Karpas-422 (cell line): ENCODE results near the gene MAB21L2. TPM values are rescaled to one million over a fixed set of nuclear protein-coding genes. Genes with fewer than 3 reads are reported as not detected.
"Not testable (repeated sequence)": the region's sequence is repeated elsewhere in the genome, so short reads cannot be mapped to it uniquely, and the experiment has no call there.

Source experiments
- DNase-seq: peaks from one replicate; pipeline ENCODE4 v3.0.0-alpha.2; 2015
- H2AFZ ChIP-seq: fragments of 200-600 bp; sonication (generic); 2 replicates; pipeline ENCODE4 v1.6.1; 2014; ENCODE audit warnings: antibody characterized with exemption, low read length, mixed read lengths
- H3K27ac ChIP-seq: fragments of 200-600 bp; sonication (generic); 2 replicates; pipeline ENCODE4 v1.5.1; 2014; ENCODE audit warnings: mild to moderate bottlenecking, low read length, moderate library complexity
- H3K27me3 ChIP-seq: fragments of 200-600 bp; sonication (generic); 2 replicates; pipeline ENCODE4 v1.6.1; 2014; ENCODE audit warnings: low read length, mixed read lengths
- H3K36me3 ChIP-seq: fragments of 200-600 bp; sonication (generic); 2 replicates; pipeline ENCODE4 v1.6.1; 2014; ENCODE audit warnings: low read length, mixed read lengths; ENCODE audit not compliant: insufficient read depth
- H3K4me1 ChIP-seq: fragments of 200-600 bp; sonication (generic); 2 replicates; pipeline ENCODE4 v1.6.1; 2014; ENCODE audit warnings: mild to moderate bottlenecking, low read length, mixed read lengths
- H3K4me2 ChIP-seq: fragments of 200-600 bp; sonication (generic); 2 replicates; pipeline ENCODE4 v1.6.1; 2014; ENCODE audit warnings: low read length, low read depth, mild to moderate bottlenecking; ENCODE audit not compliant: poor library complexity, severe bottlenecking
- H3K4me3 ChIP-seq: fragments of 200-600 bp; sonication (generic); 2 replicates; pipeline ENCODE4 v1.5.1; 2014; ENCODE audit warnings: mild to moderate bottlenecking, antibody characterized with exemption, low read length, mixed read lengths
- H3K79me2 ChIP-seq: fragments of 200-600 bp; sonication (generic); 2 replicates; pipeline ENCODE4 v1.6.1; 2014; ENCODE audit warnings: mild to moderate bottlenecking, low read length, mixed read lengths
- H3K9ac ChIP-seq: fragments of 200-600 bp; sonication (generic); 2 replicates; pipeline ENCODE4 v1.6.0; 2014; ENCODE audit warnings: low read length
- H3K9me2 ChIP-seq: fragments of 200-600 bp; sonication (generic), shearing (Covaris generic); replicated peaks from 2 replicates; pipeline ENCODE4 v1.6.0; 2014; ENCODE audit warnings: mild to moderate bottlenecking, low read length, moderate library complexity; ENCODE audit not compliant: insufficient read depth
- H3K9me3 ChIP-seq: fragments of 300-700, 200-600 bp; sonication (generic); 2 replicates; pipeline ENCODE4 v1.6.1; 2014; ENCODE audit warnings: low read length, mixed read lengths
- H4K20me1 ChIP-seq: fragments of 200-600 bp; sonication (generic); 2 replicates; pipeline ENCODE4 v1.6.1; 2014; ENCODE audit warnings: mild to moderate bottlenecking, antibody characterized with exemption, low read length, low read depth; ENCODE audit not compliant: insufficient read depth
- total RNA-seq: library from RNA; depleted of rRNA; stranded (reverse); fragments of >200 nt; shearing (Covaris generic); gene quantifications from 2 replicates; pipeline ENCODE4 v1.2.3, GENCODE V29; 2014; ENCODE audit warnings: low replicate concordance; rRNA removed

The MAB21L2 gene
- not detected in 2 replicates for total RNA-seq

GRCh38 chr4:150582146-150582872, at the start of gene MAB21L2:
Gene MAB21L2 (plus strand): TSS chr4:150582151. CDS start chr4:150583030, 879 bp downstream.
- Histone ChIP-seq H3K9me2 (no peaks in the 10 kb centered on the region), H3K27me3 (no peaks in the 10 kb centered on the region), H3K9me3 (no peaks in the 10 kb centered on the region; the same call in 1 of the 2 replicates), H3K4me2 (no peak within 1 kb of the TSS), H3K36me3 (no peaks in the 10 kb centered on the region; the same call in 1 of the 2 replicates), H4K20me1 (no peaks in the 10 kb centered on the region), H3K79me2 (peaks cover 10% of the 10 kb centered on the region; the same call in 1 of the 2 replicates), H2AFZ (no peak within 1 kb of the TSS), H3K27ac (no peak within 1 kb of the TSS), H3K4me1 (no peaks in the 10 kb centered on the region), H3K4me3 (no peak within 1 kb of the TSS), H3K9ac (no peak within 1 kb of the TSS)
- no peak for DNase-seq

- no peaks in the 10 kb centered on the region for H3K27me3 ChIP-seq
These were observed 48.3 kb upstream of the MAB21L2 start for GRCh38 chr4:150533673-150534072.

GRCh38 chr4:150534818-150535217, 47.1 kb upstream of the MAB21L2 start:
- Histone ChIP-seq H3K36me3 (no peaks in the 10 kb centered on the region), H3K4me2 (no peak overlapping the region), H4K20me1 (no peaks in the 10 kb centered on the region), H3K27me3 (no peaks in the 10 kb centered on the region), H3K9ac (no peak overlapping the region), H3K79me2 (peaks cover 4% of the 10 kb centered on the region; the same call in 1 of the 2 replicates), H3K27ac (no peak overlapping the region), H2AFZ (no peak overlapping the region), H3K9me2 (no peaks in the 10 kb centered on the region), H3K4me1 (no peaks in the 10 kb centered on the region), H3K9me3 (no peaks in the 10 kb centered on the region), H3K4me3 (no peak overlapping the region)
- no peak for DNase-seq

More at GRCh38 chr4:150533673-150534072, 48.3 kb upstream of the MAB21L2 start:
- Histone ChIP-seq H3K9me2 (no peaks in the 10 kb centered on the region), H4K20me1 (no peaks in the 10 kb centered on the region), H3K4me3 (no peak overlapping the region), H3K36me3 (no peaks in the 10 kb centered on the region), H3K4me2 (no peak overlapping the region), H3K79me2 (peaks cover 4% of the 10 kb centered on the region; the same call in 1 of the 2 replicates), H3K27ac (no peak overlapping the region), H3K4me1 (no peaks in the 10 kb centered on the region), H2AFZ (no peak overlapping the region), H3K9ac (no peak overlapping the region), H3K9me3 (no peaks in the 10 kb centered on the region)
- no peak for DNase-seq

GRCh38 chr4:150537911-150538310, 44.0 kb upstream of the MAB21L2 start:
- not testable (repeated sequence) for H3K79me2 ChIP-seq, H3K27me3 ChIP-seq, H2AFZ ChIP-seq, H3K9ac ChIP-seq, H3K27ac ChIP-seq, DNase-seq, H3K4me3 ChIP-seq, H3K4me2 ChIP-seq, H3K9me3 ChIP-seq, H3K9me2 ChIP-seq, H4K20me1 ChIP-seq, H3K36me3 ChIP-seq, H3K4me1 ChIP-seq

- no peaks in the 10 kb centered on the region for H3K27me3 ChIP-seq
- H3K4me3 ChIP-seq: no peak overlapping the region
- no peak for DNase-seq
- no peaks in the 10 kb centered on the region for H3K36me3 ChIP-seq
- H2AFZ ChIP-seq: no peak overlapping the region
- H3K9me2 ChIP-seq: no peaks in the 10 kb centered on the region
- no peaks in the 10 kb centered on the region for H4K20me1 ChIP-seq
- H3K9me3 ChIP-seq: no peaks in the 10 kb centered on the region
- H3K27ac ChIP-seq: no peak overlapping the region
- H3K4me1 ChIP-seq: peaks cover 5% of the 10 kb centered on the region; the same call in 1 of the 2 replicates
- peaks cover 8% of the 10 kb centered on the region; the same call in 1 of the 2 replicates for H3K79me2 ChIP-seq
- H3K9ac ChIP-seq: no peak overlapping the region
- no peak overlapping the region for H3K4me2 ChIP-seq
These were observed 41.4 kb upstream of the MAB21L2 start for GRCh38 chr4:150540536-150540935.

- no peak overlapping the region for H3K4me3 ChIP-seq
- H3K36me3 ChIP-seq: no peaks in the 10 kb centered on the region
- peaks cover 5% of the 10 kb centered on the region; the same call in 1 of the 2 replicates for H3K4me1 ChIP-seq
- no peak overlapping the region for H3K27ac ChIP-seq
- H3K9me2 ChIP-seq: no peaks in the 10 kb centered on the region
- no peak overlapping the region for H2AFZ ChIP-seq
- no peak overlapping the region for H3K4me2 ChIP-seq
- no peaks in the 10 kb centered on the region for H3K27me3 ChIP-seq
- H3K79me2 ChIP-seq: peaks cover 5% of the 10 kb centered on the region; the same call in 1 of the 2 replicates
- no peaks in the 10 kb centered on the region for H3K9me3 ChIP-seq
- H4K20me1 ChIP-seq: no peaks in the 10 kb centered on the region
- no peak for DNase-seq
- no peak overlapping the region for H3K9ac ChIP-seq
These were observed 41.0 kb upstream of the MAB21L2 start for GRCh38 chr4:150540959-150541360.

GRCh38 chr4:150541681-150542080, 40.3 kb upstream of the MAB21L2 start:
- Histone ChIP-seq H3K9me2 (no peaks in the 10 kb centered on the region), H3K4me2 (no peak overlapping the region), H3K9ac (no peak overlapping the region), H3K9me3 (no peaks in the 10 kb centered on the region), H3K4me3 (no peak overlapping the region), H3K36me3 (no peaks in the 10 kb centered on the region), H3K79me2 (peaks cover 5% of the 10 kb centered on the region; the same call in 1 of the 2 replicates), H3K4me1 (peaks cover 5% of the 10 kb centered on the region; the same call in 1 of the 2 replicates), H2AFZ (no peak overlapping the region), H4K20me1 (no peaks in the 10 kb centered on the region), H3K27ac (no peak overlapping the region), H3K27me3 (no peaks in the 10 kb centered on the region)
- DNase-seq: no peak

- no peaks in the 10 kb centered on the region for H3K9me2 ChIP-seq
- no peaks in the 10 kb centered on the region for H3K36me3 ChIP-seq
- H3K27me3 ChIP-seq: no peaks in the 10 kb centered on the region
- H3K79me2 ChIP-seq: peaks cover 5% of the 10 kb centered on the region; the same call in 1 of the 2 replicates
- no peak overlapping the region for H3K27ac ChIP-seq
- peaks cover 5% of the 10 kb centered on the region; the same call in 1 of the 2 replicates for H3K4me1 ChIP-seq
- no peak overlapping the region for H3K4me3 ChIP-seq
- no peak overlapping the region for H3K4me2 ChIP-seq
- H4K20me1 ChIP-seq: no peaks in the 10 kb centered on the region
- DNase-seq: no peak
- H2AFZ ChIP-seq: no peak overlapping the region
- H3K9ac ChIP-seq: no peak overlapping the region
- no peaks in the 10 kb centered on the region for H3K9me3 ChIP-seq
These were observed 38.9 kb upstream of the MAB21L2 start for GRCh38 chr4:150543042-150543441.
